ENCODE data around the gene AUNIP. TPM values are rescaled to one million over a fixed set of nuclear protein-coding genes. Genes with fewer than 3 reads are reported as not detected.

The AUNIP gene
- total RNA-seq, 4 donors from 2014 or later = not detected

- WGBS, 2 donors = 84 to 92% methylated on average over 5 to 8 of the region's 8 CpGs
These were observed 61.3 kb downstream of the AUNIP start for GRCh38 chr1:25797939-25798338.

DNA sequence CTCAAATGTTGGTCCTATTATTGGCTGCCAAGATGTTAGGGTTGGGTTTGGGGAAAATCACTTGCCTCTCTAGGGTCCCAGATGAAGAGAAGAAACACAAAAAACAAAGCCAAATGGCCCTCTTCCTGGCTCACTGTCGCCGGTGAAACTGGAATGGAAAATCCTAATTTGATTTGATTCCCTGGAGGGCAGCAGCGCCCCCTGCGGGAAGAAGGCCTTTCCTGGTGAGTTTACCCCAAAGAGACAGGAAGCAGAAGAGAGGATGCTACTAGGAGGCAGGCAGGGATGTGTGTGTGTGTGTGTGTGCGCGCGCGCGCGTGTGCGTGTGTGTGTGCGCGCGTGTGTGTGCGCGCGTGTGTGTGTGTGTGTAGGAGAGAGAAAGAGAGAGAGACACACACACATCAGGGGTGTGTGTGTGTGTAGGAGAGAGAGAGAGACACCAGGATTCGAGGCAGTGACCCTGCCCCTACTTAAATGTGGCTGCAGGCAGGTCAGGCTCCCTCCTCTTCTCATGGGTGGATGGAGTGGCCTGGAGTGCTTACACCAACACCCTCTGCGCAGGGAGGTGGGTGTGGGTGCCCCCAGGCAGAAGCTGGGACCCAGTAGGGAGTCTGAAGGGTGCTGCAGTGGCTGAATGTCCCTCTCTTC lies 62.3 kb downstream of the AUNIP start:
- Histone ChIP-seq H3K36me3 (no peaks in the 10 kb centered on the region), H3K4me3 (replicated peaks in 1 of 3) (no peak overlapping the region), H3K27me3 (no peaks in the 10 kb centered on the region), H3K9me3 (no peaks in the 10 kb centered on the region), H3K27ac (peak overlapping the region; percentile 69 to 86 (median 72)), H3K4me1 (peaks cover 17 to 34% of the 10 kb centered on the region in 2 donors)
- intact Hi-C loops (cut with DNase I) = loop anchor here (5.0 to 10.0 kb wide), 3 partner anchors 100 to 252 kb away; partner anchors contain the start of gene LDLRAP1
- DNase-seq = peak; percentile 87 to 94
- TF ChIP-seq POLR2A (IDR thresholded peaks at IDR 0.05) (no peak), CTCF (IDR thresholded peaks at IDR 0.05) (peak in 5 of 6 experiments; percentile 72 to 97 (median 88))
- WGBS, 2 donors = 4 to 10% methylated on average over 19 of the region's 19 CpGs

More at GRCh38 chr1:25797939-25798338, 61.3 kb downstream of the AUNIP start:
- peak in 4 of 6 experiments; percentile 9 to 27 (median 24) for TF ChIP-seq CTCF (IDR thresholded peaks at IDR 0.05)
- TF ChIP-seq POLR2A (IDR thresholded peaks at IDR 0.05) = no peak
- intact Hi-C loops (cut with DNase I) = loop anchor here (5.0 to 10.0 kb wide), 3 partner anchors 101 to 253 kb away; partner anchors contain the start of gene LDLRAP1
- no peaks in the 10 kb centered on the region for H3K36me3 ChIP-seq
- H3K9me3 ChIP-seq = no peaks in the 10 kb centered on the region
- H3K27ac ChIP-seq = peak overlapping the region in 1 of 3 donors; percentile 72
- H3K4me3 ChIP-seq (replicated peaks in 1 of 3) = no peak overlapping the region
- DNase-seq = no peak
- H3K27me3 ChIP-seq = no peaks in the 10 kb centered on the region
- peaks cover 23 to 43% of the 10 kb centered on the region in 2 donors for H3K4me1 ChIP-seq

- Histone ChIP-seq H3K36me3 (no peaks in the 10 kb centered on the region), H3K27ac (peak overlapping the region; percentile 69 to 86 (median 72)), H3K4me3 (replicated peaks in 1 of 3) (no peak overlapping the region), H3K27me3 (no peaks in the 10 kb centered on the region), H3K9me3 (no peaks in the 10 kb centered on the region), H3K4me1 (peaks cover 16 to 29% of the 10 kb centered on the region in 2 donors)
- peak; percentile 88 to 91 for DNase-seq
- TF ChIP-seq CTCF (IDR thresholded peaks at IDR 0.05) = no peak
- TF ChIP-seq POLR2A (IDR thresholded peaks at IDR 0.05) = peak in 1 of 2 donors; percentile 61
- WGBS, 2 donors = 61 to 66% methylated on average over 22 of the region's 22 CpGs
- intact Hi-C loops (cut with DNase I) = loop anchor here (5.0 to 10.0 kb wide), 3 partner anchors 99 to 251 kb away; partner anchors contain the start of gene LDLRAP1
These were observed 63.1 kb downstream of the AUNIP start for GRCh38 chr1:25795946-25796810.

DNA sequence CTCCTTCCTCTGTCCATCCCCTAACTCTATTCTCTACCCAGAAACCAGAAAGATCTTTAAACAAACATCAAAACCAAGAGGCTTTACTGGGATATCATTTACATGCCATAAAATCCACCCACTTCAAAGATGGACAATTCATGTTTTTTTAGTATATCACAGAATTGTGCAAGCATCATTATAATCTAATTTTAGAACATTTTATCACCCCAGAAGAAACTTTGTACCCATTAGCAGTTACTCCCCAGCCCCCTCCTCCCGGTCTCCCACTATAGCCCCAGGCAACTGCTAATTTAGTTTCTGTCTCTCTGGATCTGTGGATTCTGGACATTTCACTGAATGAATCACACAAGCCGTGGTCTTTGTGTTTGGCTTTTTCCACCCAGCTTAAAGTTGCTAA lies 64.0 kb downstream of the AUNIP start:
- H3K27me3 ChIP-seq = no peaks in the 10 kb centered on the region
- no peaks in the 10 kb centered on the region for H3K36me3 ChIP-seq
- 92 to 96% methylated on average over 2 of the region's 2 CpGs for WGBS, 2 donors
- no peak overlapping the region for H3K4me3 ChIP-seq (replicated peaks in 1 of 3)
- H3K4me1 ChIP-seq = peaks cover 11 to 22% of the 10 kb centered on the region in 2 donors
- TF ChIP-seq CTCF (IDR thresholded peaks at IDR 0.05) (no peak), POLR2A (IDR thresholded peaks at IDR 0.05) (no peak)
- intact Hi-C loops (cut with DNase I) = loop anchor here (5.0 to 10.0 kb wide), 3 partner anchors 98 to 250 kb away; partner anchors contain the start of gene LDLRAP1
- no peak overlapping the region for H3K27ac ChIP-seq
- no peak for DNase-seq
- no peaks in the 10 kb centered on the region for H3K9me3 ChIP-seq
